ENCODE measurements around the gene PHF10.

PHF10 gene

DNA sequence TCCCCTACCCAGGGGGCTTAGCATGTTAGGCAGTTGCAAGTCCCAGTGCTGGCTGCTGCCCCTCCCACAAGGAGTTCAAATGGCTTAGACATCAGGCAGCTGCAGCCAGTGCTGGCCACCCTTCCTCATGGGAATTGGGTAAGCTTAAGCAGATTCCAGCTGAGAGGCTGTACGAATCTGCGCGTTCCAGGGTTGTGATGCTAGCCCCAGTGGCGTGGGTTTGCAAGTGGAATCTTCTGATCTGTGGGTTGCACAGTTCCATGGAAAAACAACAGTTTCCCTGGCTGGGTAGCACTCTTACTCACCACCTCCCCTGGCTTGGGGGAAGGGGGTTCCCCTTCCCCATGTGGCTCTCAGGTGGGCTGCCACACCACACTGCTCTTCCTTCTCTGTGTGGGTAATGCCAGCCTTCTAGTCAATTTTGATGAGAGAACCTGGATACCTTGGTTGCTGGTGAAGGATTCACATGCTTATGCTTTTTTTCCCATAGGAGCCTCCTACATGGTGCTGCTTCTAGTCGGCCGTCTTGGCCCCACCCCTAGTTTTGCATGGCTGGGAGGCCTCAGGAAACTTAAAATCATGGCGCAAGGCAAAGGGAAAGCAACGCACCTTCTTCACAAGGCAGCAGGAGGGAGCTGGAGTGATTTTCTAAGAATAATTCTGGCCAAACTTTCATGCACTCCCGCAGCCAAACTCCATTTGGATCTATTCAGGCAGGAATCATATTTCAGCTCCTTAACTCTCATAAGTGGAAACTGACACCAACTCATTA lies 14.1 kb upstream of the PHF10 start:
- Mint-ChIP-seq H3K36me3 (ENCODE audit: low read depth) (no peaks in the 10 kb centered on the region), H3K4me1 (ENCODE audit: low read depth) (no peaks in the 10 kb centered on the region), H3K27ac (no peak overlapping the region), H3K4me3 (no peak overlapping the region), H3K9me3 (no peaks in the 10 kb centered on the region), H3K27me3 (ENCODE audit: low read depth) (peaks cover 37% of the 10 kb centered on the region)
- no peak for DNase-seq (ENCODE audit: low spot score)

DNA sequence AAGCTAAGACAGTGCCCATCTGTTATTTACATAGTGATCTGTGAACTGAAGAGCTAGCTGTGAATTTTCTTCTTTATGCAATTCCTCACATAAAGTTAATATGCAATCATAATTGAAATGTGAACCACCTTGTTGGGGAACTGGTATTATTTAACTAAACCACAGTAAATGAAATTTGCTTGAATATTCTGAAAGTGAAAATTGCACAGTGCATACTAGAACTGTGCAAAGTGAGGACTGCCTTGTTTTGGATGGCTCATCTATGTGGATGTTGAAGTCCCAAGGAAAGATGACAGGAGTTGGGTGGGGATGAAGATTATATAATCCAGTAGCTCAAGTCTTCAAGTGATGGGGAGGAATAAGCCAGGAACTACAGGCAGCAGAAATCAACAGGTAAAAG lies 5.7 kb upstream of the PHF10 start:
- peaks cover 16% of the 10 kb centered on the region for H3K4me1 Mint-ChIP-seq (ENCODE audit: low read depth)

GRCh38 chr6:169726963-169727362 lies 2.7 kb upstream of the PHF10 start:
- H3K4me1 Mint-ChIP-seq (ENCODE audit: low read depth) = peaks cover 22% of the 10 kb centered on the region
- peaks cover 7% of the 10 kb centered on the region for H3K27me3 Mint-ChIP-seq (ENCODE audit: low read depth)
- no peaks in the 10 kb centered on the region for H3K9me3 Mint-ChIP-seq
- peaks cover 2% of the 10 kb centered on the region for H3K36me3 Mint-ChIP-seq (ENCODE audit: low read depth)
- no peak overlapping the region for H3K27ac Mint-ChIP-seq
- H3K4me3 Mint-ChIP-seq = no peak overlapping the region
- DNase-seq (ENCODE audit: low spot score) = no peak

More for the DNA sequence above, 5.7 kb upstream of the PHF10 start:
- Mint-ChIP-seq H3K27ac (no peak overlapping the region), H3K27me3 (ENCODE audit: low read depth) (peaks cover 30% of the 10 kb centered on the region), H3K4me3 (no peak overlapping the region), H3K9me3 (no peaks in the 10 kb centered on the region), H3K36me3 (ENCODE audit: low read depth) (no peaks in the 10 kb centered on the region)
- no peak for DNase-seq (ENCODE audit: low spot score)

DNA sequence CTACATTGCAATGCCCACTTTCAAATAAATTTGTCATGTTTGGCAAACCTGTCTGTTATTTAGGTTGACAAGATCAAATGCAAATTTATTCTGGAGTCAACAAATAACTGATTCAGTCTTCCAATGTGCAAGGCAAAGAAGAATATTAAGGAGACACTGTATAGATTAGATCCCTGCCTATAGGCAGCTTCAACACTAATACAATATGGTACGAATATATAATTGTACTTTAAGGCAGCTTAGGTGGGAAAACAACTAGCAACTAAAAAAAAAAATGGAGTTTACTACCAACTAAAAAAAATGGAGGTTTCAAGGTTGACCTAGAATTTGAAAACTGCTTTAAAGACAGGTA lies 1.7 kb upstream of the PHF10 start:
- H3K27ac Mint-ChIP-seq = peak overlapping the region; percentile 43
- DNase-seq (ENCODE audit: low spot score) = no peak
- no peaks in the 10 kb centered on the region for H3K9me3 Mint-ChIP-seq
- peaks cover 4% of the 10 kb centered on the region for H3K36me3 Mint-ChIP-seq (ENCODE audit: low read depth)
- peaks cover 28% of the 10 kb centered on the region for H3K4me1 Mint-ChIP-seq (ENCODE audit: low read depth)
- peaks cover 7% of the 10 kb centered on the region for H3K27me3 Mint-ChIP-seq (ENCODE audit: low read depth)
- peak overlapping the region; percentile 81 for H3K4me3 Mint-ChIP-seq

- H3K27me3 Mint-ChIP-seq (ENCODE audit: low read depth) = peaks cover 4% of the 10 kb centered on the region
- H3K27ac Mint-ChIP-seq = peak overlapping the region; percentile 85
- H3K36me3 Mint-ChIP-seq (ENCODE audit: low read depth) = peaks cover 5% of the 10 kb centered on the region
- no peaks in the 10 kb centered on the region for H3K9me3 Mint-ChIP-seq
- DNase-seq (ENCODE audit: low spot score) = peak; percentile 23
- H3K4me1 Mint-ChIP-seq (ENCODE audit: low read depth) = peaks cover 31% of the 10 kb centered on the region
- H3K4me3 Mint-ChIP-seq = peak overlapping the region; percentile 81
Observed at GRCh38 chr6:169725125-169726048, 1.1 kb upstream of the PHF10 start.

- peaks cover 4% of the 10 kb centered on the region for H3K27me3 Mint-ChIP-seq (ENCODE audit: low read depth)
- H3K4me1 Mint-ChIP-seq (ENCODE audit: low read depth) = peaks cover 40% of the 10 kb centered on the region
- peak; percentile 50 for DNase-seq (ENCODE audit: low spot score)
- no peaks in the 10 kb centered on the region for H3K9me3 Mint-ChIP-seq
- H3K4me3 Mint-ChIP-seq = peak overlapping the region; percentile 34
- H3K27ac Mint-ChIP-seq = peak overlapping the region; percentile 38
- H3K36me3 Mint-ChIP-seq (ENCODE audit: low read depth) = peaks cover 11% of the 10 kb centered on the region
Observed at GRCh38 chr6:169723991-169724493, 258 bp downstream of the PHF10 start.

DNA sequence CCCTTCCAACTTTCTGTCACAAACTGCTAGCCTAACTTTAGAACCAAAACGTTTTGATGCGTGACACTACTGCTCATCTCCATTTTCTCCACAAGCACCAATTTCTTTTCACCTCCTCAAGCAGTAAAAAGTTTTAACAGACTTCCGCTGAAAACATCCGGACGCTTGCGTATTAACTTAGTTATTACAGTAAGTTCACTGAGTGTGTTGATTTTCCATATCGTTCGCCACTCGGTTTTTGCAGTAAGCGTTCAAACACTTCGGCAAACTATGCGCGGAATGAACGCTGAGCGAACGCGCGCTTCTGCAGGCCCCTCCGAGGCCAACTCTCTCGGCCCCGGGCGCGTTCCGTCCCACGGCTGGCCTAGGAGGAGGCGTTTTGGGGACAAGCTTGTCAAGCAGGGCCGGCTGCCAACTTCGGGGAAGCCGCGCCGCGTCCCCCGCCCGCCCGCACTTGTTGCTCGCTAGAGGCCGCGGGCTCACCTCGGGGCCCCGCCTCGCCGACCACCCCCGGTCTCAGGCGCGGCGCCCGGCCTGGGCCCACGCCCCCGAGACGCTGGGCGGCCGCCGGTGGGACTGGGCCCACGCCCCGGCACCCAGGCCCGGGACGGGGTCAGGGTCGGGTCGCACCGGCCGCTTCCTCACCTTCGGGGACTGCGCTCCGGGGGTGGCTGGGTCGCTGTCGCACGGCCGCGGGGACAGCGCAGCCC lies 945 bp downstream of the PHF10 start:
- Mint-ChIP-seq H3K4me1 (ENCODE audit: low read depth) (peaks cover 42% of the 10 kb centered on the region), H3K27ac (peak overlapping the region; percentile 98), H3K9me3 (no peaks in the 10 kb centered on the region), H3K27me3 (ENCODE audit: low read depth) (peaks cover 4% of the 10 kb centered on the region), H3K4me3 (peak overlapping the region; percentile 92), H3K36me3 (ENCODE audit: low read depth) (peaks cover 13% of the 10 kb centered on the region)
- peak; percentile 71 for DNase-seq (ENCODE audit: low spot score)

DNA sequence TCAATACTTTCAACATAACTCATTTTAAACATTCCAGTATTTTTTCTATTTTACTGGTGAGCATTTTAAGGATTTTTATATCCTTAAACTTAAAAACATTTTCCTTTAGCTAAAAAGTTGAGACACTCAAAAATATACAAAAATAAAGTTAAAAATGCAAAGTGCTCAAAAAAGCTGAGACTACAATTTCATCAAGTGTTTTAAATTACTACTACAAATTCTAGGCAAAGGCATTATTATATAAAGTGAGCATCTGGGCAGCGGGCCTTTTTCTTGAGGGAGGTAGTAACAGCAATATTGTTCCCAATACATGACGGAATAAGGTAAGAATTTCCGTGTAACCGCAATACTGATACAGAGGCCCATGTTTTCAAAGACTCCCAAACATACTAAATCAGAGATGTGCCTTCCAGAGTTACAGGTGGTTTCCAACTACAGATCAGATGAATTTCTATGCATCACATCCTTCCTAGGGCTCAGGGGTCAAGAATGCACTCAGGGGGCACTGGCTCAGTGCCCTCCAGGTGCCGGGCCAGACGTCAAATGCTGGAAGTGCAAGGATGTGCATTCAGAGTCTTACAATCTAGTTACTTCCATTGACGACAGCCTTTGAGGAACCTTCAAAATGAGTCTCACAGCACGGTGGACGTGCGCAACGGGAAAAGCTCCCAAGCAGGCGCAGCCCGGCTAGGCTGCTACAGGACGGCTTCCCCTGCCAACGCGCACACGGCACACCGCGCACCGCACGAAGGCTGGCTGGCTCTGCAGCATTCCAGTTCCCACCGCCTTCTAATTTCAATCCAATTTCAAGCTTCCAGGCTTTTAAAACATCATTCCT lies 1.7 kb downstream of the PHF10 start:
- Mint-ChIP-seq H3K4me1 (ENCODE audit: low read depth) (peaks cover 38% of the 10 kb centered on the region), H3K9me3 (no peaks in the 10 kb centered on the region), H3K4me3 (peak overlapping the region; percentile 92), H3K27ac (peak overlapping the region; percentile 98), H3K36me3 (ENCODE audit: low read depth) (peaks cover 13% of the 10 kb centered on the region), H3K27me3 (ENCODE audit: low read depth) (peaks cover 4% of the 10 kb centered on the region)
- DNase-seq (ENCODE audit: low spot score) = peak; percentile 21

GRCh38 chr6:169720207-169720855 lies 4.0 kb downstream of the PHF10 start:
- no peak for DNase-seq (ENCODE audit: low spot score)
- Mint-ChIP-seq H3K27me3 (ENCODE audit: low read depth) (peaks cover under 1% of the 10 kb centered on the region), H3K4me3 (peak overlapping the region; percentile 14), H3K36me3 (ENCODE audit: low read depth) (peaks cover 26% of the 10 kb centered on the region), H3K27ac (no peak overlapping the region), H3K9me3 (no peaks in the 10 kb centered on the region), H3K4me1 (ENCODE audit: low read depth) (peaks cover 31% of the 10 kb centered on the region)

- Mint-ChIP-seq H3K36me3 (ENCODE audit: low read depth) (peaks cover 32% of the 10 kb centered on the region), H3K4me3 (no peak overlapping the region), H3K9me3 (no peaks in the 10 kb centered on the region), H3K27me3 (ENCODE audit: low read depth) (no peaks in the 10 kb centered on the region), H3K4me1 (ENCODE audit: low read depth) (peaks cover 27% of the 10 kb centered on the region), H3K27ac (no peak overlapping the region)
- DNase-seq (ENCODE audit: low spot score) = no peak
Observed at GRCh38 chr6:169719117-169719516, 5.2 kb downstream of the PHF10 start.

- DNase-seq (ENCODE audit: low spot score) = no peak
- H3K27ac Mint-ChIP-seq = no peak overlapping the region
- peaks cover 10% of the 10 kb centered on the region for H3K4me1 Mint-ChIP-seq (ENCODE audit: low read depth)
- no peaks in the 10 kb centered on the region for H3K9me3 Mint-ChIP-seq
- H3K36me3 Mint-ChIP-seq (ENCODE audit: low read depth) = peaks cover 49% of the 10 kb centered on the region
- H3K4me3 Mint-ChIP-seq = no peak overlapping the region
- no peaks in the 10 kb centered on the region for H3K27me3 Mint-ChIP-seq (ENCODE audit: low read depth)
Observed at GRCh38 chr6:169714595-169714994, 9.7 kb downstream of the PHF10 start.

GRCh38 chr6:169714178-169714577 lies 10.1 kb downstream of the PHF10 start:
- Mint-ChIP-seq H3K9me3 (no peaks in the 10 kb centered on the region), H3K4me3 (no peak overlapping the region), H3K36me3 (ENCODE audit: low read depth) (peaks cover 46% of the 10 kb centered on the region)

More at GRCh38 chr6:169714178-169714577, 10.1 kb downstream of the PHF10 start:
- H3K4me1 Mint-ChIP-seq (ENCODE audit: low read depth) = peaks cover 7% of the 10 kb centered on the region
- H3K27me3 Mint-ChIP-seq (ENCODE audit: low read depth) = no peaks in the 10 kb centered on the region
- H3K27ac Mint-ChIP-seq = no peak overlapping the region
- DNase-seq (ENCODE audit: low spot score) = no peak

All from T-helper 2 cell treated with Interferon-gamma antibody and Interleukin-4, amounts not matched to agents 5 μg/mL and 100 μg/mL, for 36 hours (primary cell).